GM12878 (cell line): ENCODE measurements around the gene SSU72. TPM values are rescaled to one million over a fixed set of nuclear protein-coding genes. Genes with fewer than 3 reads are reported as not detected.

Experiments used
- ATAC-seq: fragments of 200-7000 bp; cut with Tn5 transposase; 3 replicates; pipeline ENCODE4 v1.9.1; 2020; ENCODE audit warnings: mild to moderate bottlenecking, moderate library complexity
- BruUV-seq: library from RNA; stranded (reverse); fragments of 400-500 nt; replicated peaks from 2 replicates; lab custom pipeline; 2021; lab: Mats Ljungman, UMichigan
- CTCF ChIA-PET: fragments of 300-600 bp; sonication (Branson Sonifier 250); formaldehyde crosslinking; extraction: SDS; loops from one replicate; lab custom pipeline; 2021; ENCODE audit warnings: inconsistent platforms; lab: Yijun Ruan, JAX
- POLR2A ChIA-PET: fragments of 350-600 bp; formaldehyde crosslinking; extraction: SDS; loops from one replicate; lab custom pipeline; 2021; ENCODE audit warnings: inconsistent platforms; lab: Charles Lee
- RAD21 ChIA-PET: fragments of 300-600 bp; sonication (Branson Sonifier 250); formaldehyde crosslinking; loops from one replicate; lab custom pipeline; 2023; ENCODE audit warnings: antibody characterized with exemption; ENCODE audit not compliant: unreplicated experiment; lab: Charles Lee
- SMC1A ChIA-PET: fragments of 300-600 bp; sonication (Branson Sonifier 250); formaldehyde crosslinking; loops from one replicate; lab custom pipeline; 2023; ENCODE audit not compliant: unreplicated experiment, uncharacterized antibody; lab: Charles Lee
- DNase-seq: peaks from one replicate; pipeline ENCODE4 v3.0.0-alpha.2; 2011; ENCODE audit warnings: low read depth, low spot score
- FAIRE-seq: peaks from 3 replicates; lab custom pipeline; 2011; peaks lifted over from hg19 to GRCh38; lab: Jason Lieb, UNC
- H2AFZ ChIP-seq: 2 replicates; pipeline ENCODE4 v1.6.0; 2011; ENCODE audit warnings: low read depth, low read length, control low read depth; ENCODE audit not compliant: control insufficient read depth
- H3K27ac ChIP-seq: 2 replicates; pipeline ENCODE4 v1.5.1; 2011; ENCODE audit warnings: control low read depth; ENCODE audit not compliant: control insufficient read depth, insufficient read depth
- H3K27me3 ChIP-seq, 2 experiments: replicated peaks in 1 of 2; 2 replicates each; pipeline versions ENCODE4 v1.6.0 to v1.6.1; 2011; ENCODE audit warnings: low read length in 1 of 2; ENCODE audit not compliant: control insufficient read depth in 2 of 2, insufficient read depth in 2 of 2
- H3K36me3 ChIP-seq, 2 experiments: 2 replicates each; pipeline ENCODE4 v1.5.1; 2011; ENCODE audit warnings: low read length in 1 of 2; ENCODE audit not compliant: control insufficient read depth in 2 of 2, insufficient read depth in 2 of 2
- H3K4me1 ChIP-seq: 2 replicates; pipeline ENCODE4 v1.6.1; 2011; ENCODE audit warnings: mild to moderate bottlenecking, low read length, moderate library complexity, mixed read lengths; ENCODE audit not compliant: control insufficient read depth, insufficient read depth
- H3K4me2 ChIP-seq: 2 replicates; pipeline ENCODE4 v1.6.0; 2011; ENCODE audit warnings: control low read depth; ENCODE audit not compliant: control insufficient read depth, insufficient read depth
- H3K4me3 ChIP-seq: fragments of 200-600 bp; sonication (generic); 2 replicates; pipeline ENCODE4 v1.5.1; 2016
- H3K79me2 ChIP-seq: 2 replicates; pipeline ENCODE4 v1.6.0; 2011; ENCODE audit warnings: low read length; ENCODE audit not compliant: control insufficient read depth, insufficient read depth
- H3K9ac ChIP-seq: 2 replicates; pipeline ENCODE4 v1.8.0; 2011; ENCODE audit warnings: low read length, control low read depth, mixed read lengths; ENCODE audit not compliant: control insufficient read depth, insufficient read depth
- H3K9me3 ChIP-seq: replicated peaks from 3 replicates; pipeline ENCODE4 v1.5.1; 2011; ENCODE audit warnings: mild to moderate bottlenecking, low read length; ENCODE audit not compliant: control insufficient read depth, insufficient read depth
- H4K20me1 ChIP-seq: 2 replicates; pipeline ENCODE4 v1.6.0; 2011; ENCODE audit not compliant: control insufficient read depth, insufficient read depth
- BCL11A ChIP-seq: IDR thresholded peaks from 2 replicates; pipeline ENCODE4 v1.6.1; 2011; ENCODE audit warnings: low read depth, low read length
- CHD1 ChIP-seq: IDR thresholded peaks from 2 replicates; pipeline ENCODE4 v1.6.1; 2012; ENCODE audit warnings: low read depth, low read length, improper control_type of control experiment
- FOXK2 ChIP-seq: fragments of 450-650 bp; IDR thresholded peaks from 2 replicates; pipeline ENCODE4 v1.6.1; 2017; ENCODE audit warnings: mild to moderate bottlenecking, moderate library complexity
- HSF1 ChIP-seq: fragments of 150-350 bp; IDR thresholded peaks from 2 replicates; pipeline ENCODE4 v1.6.1; 2014; ENCODE audit warnings: mild to moderate bottlenecking, low read depth, low read length
- SPI1 ChIP-seq: IDR thresholded peaks from 2 replicates; pipeline ENCODE4 v1.6.1; 2011; ENCODE audit warnings: low read depth, mild to moderate bottlenecking, low read length, moderate library complexity, borderline replicate concordance; ENCODE audit not compliant: insufficient read depth
- STAT3 ChIP-seq: IDR thresholded peaks from 2 replicates; pipeline ENCODE4 v1.6.1; 2011; ENCODE audit warnings: low read depth, low read length, improper control_type of control experiment
- WGBS: methylation state at CpG from one replicate; pipeline ENCODE4 v1.1.6; 2016; ENCODE audit warnings: low lambda C conversion rate; ENCODE audit not compliant: insufficient replicate concordance, insufficient coverage; ENCODE audit errors: missing lambda C conversion rate; 5-methylcytosine and 5-hydroxymethylcytosine counted together
- in situ Hi-C: fragments of 300-500 bp; cut with MboI; formaldehyde crosslinking; loops from 9 replicates; pipeline ENCODE4 v1.14.3; 2018; ENCODE audit warnings: mixed read lengths
- intact Hi-C: fragments of 100-400 bp; cut with micrococcal nuclease; formaldehyde crosslinking; loops from one replicate; pipeline ENCODE4 v1.14.2; 2022; ENCODE audit not compliant: unreplicated experiment
- polyA plus RNA-seq, 11 experiments: library from polyadenylated mRNA; depleted of rRNA in 4 of 11; unstranded in 6 of 11; stranded (reverse) in 5 of 11; fragments of >200 nt; fragmentation: Nextera tagmentation in 4 of 11; fragmentation: Illumina TruSeq in 1 of 11; extraction: Ambion mirVana in 4 of 11; extraction: Trizol in 1 of 11; gene quantifications; 1 replicate in 1 of 11; 2 replicates in 10 of 11; pipeline versions ENCODE4 v1.2.1 to v1.2.3, GENCODE V29; 2011 to 2016; ENCODE audit warnings: inconsistent platforms in 2 of 11, missing spikeins in 2 of 11, low read depth in 1 of 11
- total RNA-seq, 4 experiments: library from RNA; depleted of rRNA in 3 of 4; stranded (reverse); fragments of >200 nt in 3 of 4; fragmentation: Illumina TruSeq in 1 of 4; extraction: Trizol in 1 of 4; gene quantifications; 2 replicates each; pipeline versions ENCODE4 v1.2.1 to v1.2.3, GENCODE V29; 2013 to 2021

Gene SSU72
- total and polyA plus RNA-seq, 10 of the 15 experiments (the other 5 are each of a cell fraction or from before 2014, with no cell fraction given): 28.6 to 172 (median 67.7) TPM

GRCh38 chr1:1582585-1583346 lies 8.1 kb upstream of the SSU72 start:
- ATAC-seq: peak; percentile 31; the same call in 1 of the 3 replicates
- intact Hi-C loops (no loop called here), in situ Hi-C loops (no loop called here)
- H3K27me3 ChIP-seq: 0 out of 4 replicates have a peak, but pooled peaks cover 0 to 3% of the 10 kb centered on the region in 2 experiments
- TF ChIP-seq SPI1: peak; percentile 70
- no peak for TF ChIP-seq HSF1
- no peaks in the 10 kb centered on the region for H4K20me1 ChIP-seq
- no peaks in the 10 kb centered on the region for H3K36me3 ChIP-seq
- FAIRE-seq: no peak
- H3K4me1 ChIP-seq: no peaks in the 10 kb centered on the region
- H3K79me2 ChIP-seq: no peaks in the 10 kb centered on the region
- H3K9ac ChIP-seq: no peak overlapping the region
- DNase-seq: no peak
- no peak overlapping the region for H3K27ac ChIP-seq
- SMC1A ChIA-PET: no interaction called here
- RAD21 ChIA-PET: no interaction called here
- H2AFZ ChIP-seq: no peak overlapping the region
- CTCF ChIA-PET: no interaction called here
- H3K4me3 ChIP-seq: no peak overlapping the region
- WGBS: 12% methylated on average over 9 of the region's 9 CpGs
- POLR2A ChIA-PET: no interaction called here
- no peaks in the 10 kb centered on the region for H3K9me3 ChIP-seq
- no peak overlapping the region for H3K4me2 ChIP-seq
- BruUV-seq: no TSS peak

GRCh38 chr1:1578371-1578940 lies 3.8 kb upstream of the SSU72 start:
- DNase-seq (no peak), ATAC-seq (no peak), FAIRE-seq (no peak)
- in situ Hi-C loops: no loop called here
- no peak for TF ChIP-seq FOXK2
- no peak for TF ChIP-seq CHD1
- no peak for TF ChIP-seq BCL11A
- TF ChIP-seq STAT3: no peak
- no peak overlapping the region for H3K27ac ChIP-seq
- H3K36me3 ChIP-seq: no peaks in the 10 kb centered on the region
- no peak overlapping the region for H2AFZ ChIP-seq
- no peaks in the 10 kb centered on the region for H4K20me1 ChIP-seq
- WGBS: 55% methylated on average over 13 of the region's 13 CpGs
- RAD21 ChIA-PET: no interaction called here
- no TSS peak for BruUV-seq
- no peak overlapping the region for H3K9ac ChIP-seq
- no peak overlapping the region for H3K4me3 ChIP-seq
- POLR2A ChIA-PET: interaction anchor here (0.5 to 0.6 kb wide), 2 partner anchors 29 to 33 kb away, joined by 5 to 7 read pairs; no protein-coding TSS in a partner anchor
- H3K9me3 ChIP-seq: no peaks in the 10 kb centered on the region
- 0 out of 4 replicates have a peak, but pooled peaks cover 0 to 3% of the 10 kb centered on the region in 2 experiments for H3K27me3 ChIP-seq
- SMC1A ChIA-PET: interaction anchor here (0.9 to 1.3 kb wide), 2 partner anchors 19 to 36 kb away, joined by 3 read pairs; no protein-coding TSS in a partner anchor
- H3K79me2 ChIP-seq: peaks cover 17% of the 10 kb centered on the region
- intact Hi-C loops: no loop called here
- no peak overlapping the region for H3K4me2 ChIP-seq
- CTCF ChIA-PET: no interaction called here
- H3K4me1 ChIP-seq: no peaks in the 10 kb centered on the region
